Left forelimb (tissue), 1 donor: ENCODE results near the gene DBNL.
"Not testable (repeated sequence)": the region's sequence is repeated elsewhere in the genome, so short reads cannot be mapped to it uniquely, and the experiment has no call there.

Experiments
- DNase-seq: peaks from one replicate; pipeline ENCODE4 v3.0.0-alpha.2; 2018; ENCODE audit warnings: low spot score

The DBNL gene

GRCh38 chr7:44044315-44045225, at the start of gene DBNL:
Gene DBNL, plus strand, starts transcription at chr7:44044702. Its CDS starts 36 bp downstream, at chr7:44044738.
- peak; percentile 98 for DNase-seq

DNA sequence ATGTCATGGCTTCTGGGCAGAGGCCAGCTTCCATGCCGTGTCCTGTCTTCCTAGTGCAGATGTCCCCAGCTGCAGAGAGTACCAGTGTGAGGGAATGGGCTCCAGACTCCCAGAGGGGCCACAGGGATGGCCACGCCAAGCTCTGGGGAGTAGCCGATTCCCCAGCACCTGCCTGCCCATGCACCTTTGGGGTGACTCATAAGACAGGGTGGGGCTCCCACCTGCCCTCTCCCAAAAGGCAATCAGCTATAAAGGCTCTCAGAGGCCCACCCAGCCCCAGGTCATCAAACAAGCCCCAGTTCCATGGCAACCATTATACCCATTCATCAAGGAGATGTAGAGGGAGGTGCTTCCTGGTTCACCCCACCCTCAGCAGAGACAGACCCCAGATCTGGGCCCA, 47.0 kb upstream of the DBNL start, which contains the start of gene SPDYE1:
SPDYE1 (plus strand) TSS at position 366 of the 400 bp plus-strand sequence. CDS start 2,053 bp downstream, outside the sequence.
- DNase-seq, result not testable (repeated sequence)

DNA sequence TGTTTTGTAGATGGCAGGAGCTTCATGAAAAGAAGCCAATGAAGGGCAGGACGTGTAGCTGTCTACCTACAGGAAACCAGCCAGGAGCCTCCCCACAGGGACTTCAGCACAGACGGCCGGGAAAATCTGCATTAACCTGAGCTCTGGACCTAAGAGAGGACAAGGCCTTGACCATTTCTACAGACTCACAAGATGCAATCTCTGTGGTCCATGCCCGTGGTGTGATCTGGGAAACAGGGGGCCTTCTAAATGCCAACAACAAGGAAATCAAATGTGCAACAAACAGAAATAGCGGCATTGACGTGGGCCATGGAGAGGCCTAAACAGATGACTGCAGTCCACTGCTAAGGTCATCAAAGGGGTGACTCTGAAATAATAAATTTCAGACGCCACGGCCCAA, 32.4 kb upstream of the DBNL start:
- DNase-seq, result not testable (repeated sequence)

- DNase-seq, result not testable (repeated sequence)
Measured at GRCh38 chr7:44015090-44015489, 29.4 kb upstream of the DBNL start.

DNA sequence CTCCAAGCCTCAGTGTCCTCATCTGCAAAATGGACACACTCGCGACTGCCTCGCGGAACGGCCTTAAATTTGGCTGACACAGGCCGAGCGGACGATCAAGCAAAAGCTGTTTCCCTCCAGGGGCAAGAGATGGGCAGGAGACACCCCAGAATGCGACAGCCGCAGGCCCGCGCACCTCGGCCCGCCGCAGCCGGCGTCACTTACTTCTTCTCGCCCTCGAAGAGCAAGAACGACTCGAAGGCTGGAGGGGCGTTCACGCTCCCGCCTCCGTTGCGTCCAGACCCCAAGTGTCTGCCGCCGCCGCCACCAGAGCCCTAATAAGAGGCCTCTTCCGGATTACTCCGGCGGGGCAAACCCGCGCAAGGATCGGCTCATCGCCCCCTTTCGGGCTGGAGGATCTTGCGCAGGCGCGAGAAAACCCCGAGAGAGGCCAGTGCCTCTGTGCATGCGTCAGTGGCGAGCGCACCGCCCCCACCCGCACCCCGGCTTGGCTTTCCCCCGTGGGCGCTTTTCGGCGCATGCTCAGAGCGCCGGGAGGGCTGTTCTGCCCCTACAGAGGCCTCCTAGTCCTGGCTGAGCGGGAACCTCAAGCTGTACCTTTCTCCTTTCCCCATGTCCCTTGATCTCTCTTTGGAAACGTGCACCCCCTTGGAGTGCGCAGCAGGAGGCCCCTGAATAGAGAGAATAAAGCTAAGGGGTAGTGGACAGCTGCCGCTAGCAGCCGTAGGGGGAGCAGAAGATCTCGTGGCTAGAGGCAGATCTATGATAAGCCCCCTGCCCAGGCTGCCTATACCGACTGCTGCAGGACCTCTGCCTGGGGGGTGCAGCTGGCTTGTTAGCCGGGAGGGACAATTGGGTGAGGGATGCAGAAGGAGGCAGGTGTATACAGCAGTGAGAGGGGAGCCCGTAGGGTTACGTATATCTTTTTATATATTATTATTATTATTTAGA, 25.4 kb upstream of the DBNL start:
- DNase-seq, result peak; percentile 99

DNA sequence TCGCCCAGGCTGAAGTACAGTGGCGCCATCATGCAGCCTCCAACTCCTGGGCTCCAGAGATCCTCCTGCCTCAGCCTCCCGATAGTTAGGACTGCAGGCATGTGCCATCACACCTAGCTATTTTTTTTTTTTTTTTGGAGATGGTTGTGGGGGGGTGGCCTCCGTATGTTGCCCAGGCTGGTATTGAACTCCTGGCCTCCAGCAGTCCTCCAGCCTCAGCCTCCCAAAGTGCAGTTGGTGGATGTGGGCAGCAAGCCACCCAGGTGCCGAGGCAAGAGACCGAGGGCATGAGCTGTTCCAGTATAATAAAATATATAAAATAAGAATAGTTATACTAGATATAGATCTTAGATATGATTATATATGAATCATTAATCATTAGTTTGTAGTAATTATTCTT, 24.7 kb upstream of the DBNL start:
- not testable (repeated sequence) for DNase-seq

DNA sequence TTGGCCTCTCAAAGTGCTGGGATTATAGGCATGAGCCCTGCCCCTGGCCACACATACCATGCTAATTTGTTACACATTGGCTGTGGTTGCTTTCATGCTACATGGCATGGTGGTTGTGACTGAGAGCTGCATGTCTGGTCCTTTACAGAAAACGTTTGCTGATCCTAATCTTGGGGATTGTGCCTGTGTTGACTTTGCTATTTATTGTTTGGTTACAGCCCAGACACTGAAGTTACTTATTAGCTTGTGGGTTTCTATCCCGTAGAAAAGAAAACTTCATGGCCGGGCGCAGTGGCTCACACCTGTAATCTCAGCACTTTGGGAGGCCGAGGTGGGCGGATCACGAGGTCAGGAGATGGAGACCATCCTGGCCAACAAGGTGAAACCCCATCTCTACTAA, 22.4 kb upstream of the DBNL start:
- DNase-seq, result not testable (repeated sequence)

DNA sequence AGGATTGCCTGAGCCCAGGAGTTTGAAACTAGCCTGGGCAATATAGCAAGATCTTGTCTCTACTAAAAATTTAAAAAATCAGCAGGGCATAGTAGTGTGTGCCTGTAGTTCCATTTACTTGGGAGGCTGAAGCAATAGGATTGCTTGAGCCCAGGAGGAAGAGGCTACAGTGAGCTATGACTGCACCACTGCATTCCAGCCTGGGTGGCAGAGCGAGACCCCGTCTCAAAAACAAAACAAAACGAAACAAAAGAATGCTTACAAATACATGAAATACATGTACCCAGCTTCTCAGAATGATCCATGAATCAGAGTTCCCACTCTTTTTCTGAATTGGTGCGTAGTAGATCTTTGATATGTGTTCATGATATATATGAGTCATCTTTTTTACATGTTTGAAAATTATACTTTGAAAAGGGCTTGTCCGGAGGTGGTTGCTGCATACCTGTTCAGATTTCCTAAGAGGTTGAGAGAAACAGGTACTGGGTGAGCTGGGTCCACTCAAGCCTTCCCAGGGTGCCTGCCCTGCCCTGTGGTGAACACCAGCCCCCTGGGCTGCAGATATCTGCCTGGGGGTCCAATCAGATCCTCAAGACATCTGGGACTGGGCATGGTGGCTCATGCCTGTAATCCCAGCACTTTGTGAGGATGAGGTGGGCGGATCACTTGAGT, 21.6 kb upstream of the DBNL start:
- DNase-seq, result not testable (repeated sequence)

- DNase-seq, result not testable (repeated sequence)
Measured at GRCh38 chr7:44029433-44029832, 15.1 kb upstream of the DBNL start.

GRCh38 chr7:44030029-44030428, 14.5 kb upstream of the DBNL start:
- DNase-seq, result not testable (repeated sequence)

- DNase-seq, result not testable (repeated sequence)
Measured at GRCh38 chr7:44031319-44031718, 13.2 kb upstream of the DBNL start.

DNA sequence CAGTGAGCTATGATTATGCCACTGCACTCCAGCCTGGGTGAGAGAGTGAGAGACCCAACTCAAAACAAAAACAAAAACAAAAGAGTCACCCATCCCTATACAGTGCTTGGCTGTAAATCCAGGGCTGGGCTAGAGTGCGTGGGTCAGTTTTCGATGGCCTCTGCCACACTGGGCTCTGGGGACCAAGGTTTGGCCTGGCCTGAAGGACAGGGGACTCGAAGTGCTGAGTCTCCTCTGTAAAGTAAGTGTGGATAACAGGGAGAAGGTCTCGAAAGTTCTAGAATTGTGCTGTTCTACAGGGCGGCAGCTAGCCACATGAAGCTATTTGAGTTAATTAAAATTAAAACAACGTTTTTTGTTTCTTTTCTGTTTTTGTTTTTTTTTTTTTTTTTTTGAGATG, 12.5 kb upstream of the DBNL start:
- DNase-seq, result not testable (repeated sequence)

GRCh38 chr7:44033971-44034844, 10.3 kb upstream of the DBNL start:
- not testable (repeated sequence) for DNase-seq

GRCh38 chr7:44036364-44036763, 8.1 kb upstream of the DBNL start:
- DNase-seq, result not testable (repeated sequence)

DNA sequence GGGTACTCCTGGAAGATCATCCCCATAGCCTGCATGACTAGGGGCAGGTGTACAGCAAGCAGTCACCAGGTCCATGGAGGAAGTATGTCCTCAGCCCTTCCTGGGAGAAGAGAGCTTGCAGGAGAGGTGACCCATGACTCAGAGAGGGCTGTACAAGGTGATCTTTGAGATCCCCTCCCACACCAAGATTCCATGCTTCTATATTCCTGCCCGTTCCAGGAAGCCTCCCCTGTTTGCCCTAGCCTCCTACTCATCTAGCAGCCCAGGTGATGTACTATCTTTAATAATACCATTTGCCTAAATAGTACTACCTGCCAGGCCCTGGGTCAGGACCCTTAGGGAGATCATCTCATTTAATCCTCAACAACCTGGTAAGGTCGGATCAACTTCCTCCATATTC, 6.6 kb upstream of the DBNL start:
- not testable (repeated sequence) for DNase-seq

DNA sequence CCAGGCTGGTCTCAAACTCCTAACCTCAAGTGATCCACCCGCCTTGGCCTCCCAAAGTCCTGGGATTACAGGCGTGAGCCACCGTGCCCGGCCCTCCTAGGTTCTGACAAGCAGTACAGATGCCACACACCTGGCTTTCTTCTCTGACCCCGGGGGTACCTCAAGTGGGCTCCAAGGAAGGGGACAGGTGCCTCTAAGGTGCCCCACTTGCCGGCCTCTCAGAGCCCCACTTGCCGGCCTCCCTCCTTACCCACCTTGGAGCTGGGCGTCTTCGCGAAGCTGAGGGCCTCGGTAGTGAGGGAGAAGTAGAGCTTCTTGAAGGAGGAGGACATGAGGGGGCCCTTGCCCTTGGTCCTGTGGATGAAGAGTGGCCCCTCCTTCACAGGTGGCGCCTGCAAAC, 5.9 kb upstream of the DBNL start:
- DNase-seq, result not testable (repeated sequence)

DNA sequence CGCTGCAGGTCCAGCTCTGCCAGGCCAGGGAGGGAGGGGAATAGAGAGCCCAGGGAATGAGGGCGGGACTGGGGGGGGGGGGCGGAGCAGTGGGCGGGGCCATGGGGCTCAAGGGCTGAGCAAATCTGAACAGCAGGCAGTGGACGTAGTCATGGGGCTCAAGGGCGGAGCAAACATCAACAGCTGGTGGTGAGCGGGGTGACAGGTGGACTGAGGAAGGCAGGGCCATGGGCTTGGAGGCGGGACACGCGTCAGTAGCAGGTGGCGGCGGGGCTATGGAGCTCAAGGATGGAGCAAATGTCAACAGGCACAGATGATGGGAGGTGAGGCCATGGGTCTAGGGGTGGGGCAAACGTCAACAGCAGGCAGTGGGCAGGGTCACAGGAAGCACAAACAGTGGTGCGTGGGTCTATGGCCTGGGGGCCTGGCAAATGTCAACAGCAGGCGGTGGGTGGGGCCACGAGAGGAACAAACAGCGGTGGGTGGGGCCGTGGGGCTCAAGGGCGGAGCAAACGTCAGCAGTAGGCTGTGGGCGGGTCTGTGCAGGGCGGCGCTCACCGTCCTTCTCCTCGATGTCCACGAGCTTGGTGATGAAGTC, 5.4 kb upstream of the DBNL start:
- peak; percentile 84 for DNase-seq

GRCh38 chr7:44039800-44040492, 4.6 kb upstream of the DBNL start:
- DNase-seq, result not testable (repeated sequence)

- DNase-seq, result not testable (repeated sequence)
Measured at GRCh38 chr7:44040493-44040891, 4.0 kb upstream of the DBNL start.

DNA sequence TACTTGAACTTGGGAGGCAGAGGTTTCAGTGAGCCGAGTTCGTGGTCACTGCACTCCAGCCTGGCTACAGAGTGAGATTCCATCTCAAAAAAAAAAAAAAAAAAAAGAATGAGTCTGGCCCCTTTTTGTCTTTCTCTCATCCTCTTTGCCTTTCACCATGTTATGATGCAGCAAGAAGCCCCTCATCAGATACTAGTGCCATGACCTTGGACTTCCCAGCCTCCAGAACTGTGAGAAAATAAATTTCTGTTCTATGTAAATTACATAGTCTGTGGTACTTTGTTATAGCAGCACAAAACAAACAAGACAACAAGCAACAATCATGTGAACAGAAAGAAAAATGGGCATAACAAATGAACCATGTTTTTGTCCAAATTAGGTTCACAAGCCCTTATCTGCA, 2.3 kb upstream of the DBNL start:
- DNase-seq, result no peak
